Neuronal stem cell (in vitro differentiated cells): Measurements from ENCODE around the gene METRNL.

Source experiments
- DNase-seq: peaks from one replicate; pipeline ENCODE4 v3.0.0-alpha.2; 2013; ENCODE audit warnings: low spot score
- H2AFZ ChIP-seq: one replicate; pipeline ENCODE4 v1.6.1; 2013; ENCODE audit warnings: mild to moderate bottlenecking, low read length, inconsistent platforms
- H2AK5ac ChIP-seq: 2 replicates; pipeline ENCODE4 v1.6.1; 2013; ENCODE audit warnings: low read depth, mild to moderate bottlenecking, inconsistent platforms, low read length, moderate library complexity, mixed read lengths
- H2BK120ac ChIP-seq: 2 replicates; pipeline ENCODE4 v1.6.1; 2013; ENCODE audit warnings: low read depth, mild to moderate bottlenecking, inconsistent platforms, low read length, moderate library complexity, mixed read lengths
- H2BK12ac ChIP-seq: one replicate; pipeline ENCODE4 v1.6.1; 2013; ENCODE audit warnings: low read length, inconsistent platforms
- H2BK15ac ChIP-seq: 2 replicates; pipeline ENCODE4 v1.6.1; 2013; ENCODE audit warnings: mild to moderate bottlenecking, low read length, inconsistent platforms, mixed read lengths
- H2BK5ac ChIP-seq: one replicate; pipeline ENCODE4 v1.6.1; 2013; ENCODE audit warnings: inconsistent platforms, mild to moderate bottlenecking, low read length, moderate library complexity
- H3K14ac ChIP-seq: one replicate; pipeline ENCODE4 v1.6.1; 2013; ENCODE audit warnings: low read length, inconsistent platforms
- H3K18ac ChIP-seq: 2 replicates; pipeline ENCODE4 v1.6.1; 2013; ENCODE audit warnings: low read length, inconsistent platforms
- H3K23ac ChIP-seq: 2 replicates; pipeline ENCODE4 v1.6.1; 2013; ENCODE audit warnings: low read depth, mild to moderate bottlenecking, mixed read lengths, low read length, inconsistent platforms; ENCODE audit not compliant: poor library complexity
- H3K27ac ChIP-seq: replicated peaks from 3 replicates; pipeline ENCODE4 v1.5.1; 2013; ENCODE audit warnings: low read length, inconsistent platforms
- H3K27me3 ChIP-seq, 3 experiments: 2 replicates each; pipeline ENCODE4 v1.6.1; 2013; ENCODE audit warnings: low read length in 3 of 3, mild to moderate bottlenecking in 2 of 3, inconsistent platforms in 1 of 3, low read depth in 1 of 3, mixed read lengths in 1 of 3, moderate library complexity in 1 of 3; ENCODE audit not compliant: control insufficient read depth in 3 of 3, insufficient read depth in 3 of 3
- H3K36me3 ChIP-seq, 2 donors: replicated peaks in 1 of 2; 2 replicates each; pipeline ENCODE4 v1.6.1; 2013; ENCODE audit warnings: low read length in 2 of 2; ENCODE audit not compliant: control insufficient read depth in 2 of 2, insufficient read depth in 2 of 2
- H3K4ac ChIP-seq: 2 replicates; pipeline ENCODE4 v1.6.1; 2013; ENCODE audit warnings: inconsistent platforms, mild to moderate bottlenecking, low read length, moderate library complexity
- H3K4me1 ChIP-seq, 2 donors: 1 replicate in 1 of 2; 2 replicates in 1 of 2; pipeline ENCODE4 v1.6.1; 2013; ENCODE audit warnings: low read length in 2 of 2, low read depth in 1 of 2; ENCODE audit not compliant: control insufficient read depth in 2 of 2, insufficient read depth in 1 of 2
- H3K4me2 ChIP-seq: one replicate; pipeline ENCODE4 v1.6.1; 2013; ENCODE audit warnings: mild to moderate bottlenecking, low read length, inconsistent platforms; ENCODE audit not compliant: insufficient read depth, poor library complexity, severe bottlenecking
- H3K4me3 ChIP-seq, 2 donors: 2 replicates each; pipeline ENCODE4 v1.5.1; 2013; ENCODE audit warnings: low read length in 2 of 2, mild to moderate bottlenecking in 2 of 2, inconsistent platforms in 1 of 2, moderate library complexity in 1 of 2
- H3K79me1 ChIP-seq: one replicate; pipeline ENCODE4 v1.6.1; 2013; ENCODE audit warnings: low read depth, mild to moderate bottlenecking, inconsistent platforms, low read length, moderate library complexity
- H3K9ac ChIP-seq: one replicate; pipeline ENCODE4 v1.6.1; 2013; ENCODE audit warnings: mild to moderate bottlenecking, low read depth, low read length, inconsistent platforms; ENCODE audit not compliant: poor library complexity
- H3K9me3 ChIP-seq, 2 donors: replicated peaks in 1 of 2; 2 replicates each; pipeline versions ENCODE3 to v1.6.1; 2013; ENCODE audit warnings: low read length in 2 of 2, mild to moderate bottlenecking in 2 of 2, inconsistent platforms in 1 of 2, low read depth in 1 of 2, mixed read lengths in 1 of 2, moderate library complexity in 1 of 2; ENCODE audit not compliant: control insufficient read depth in 2 of 2, insufficient read depth in 1 of 2
- H4K8ac ChIP-seq: one replicate; pipeline ENCODE4 v1.6.1; 2013; ENCODE audit warnings: low read depth, mild to moderate bottlenecking, inconsistent platforms, low read length, moderate library complexity
- H4K91ac ChIP-seq: one replicate; pipeline ENCODE4 v1.6.1; 2013; ENCODE audit warnings: low read length, low read depth, mild to moderate bottlenecking, inconsistent platforms; ENCODE audit not compliant: poor library complexity
- WGBS, 2 donors: extraction: QIAGEN DNeasy Blood & Tissue Kit; methylation state at CpG; one replicate each; pipeline ENCODE4 v1.1.7; 2013; ENCODE audit warnings: missing lambda C conversion rate in 2 of 2, mixed read lengths in 1 of 2; ENCODE audit not compliant: insufficient read length in 2 of 2, insufficient replicate concordance in 1 of 2; ENCODE audit errors: extremely low coverage in 2 of 2; 5-methylcytosine and 5-hydroxymethylcytosine counted together

METRNL gene

GRCh38 chr17:83106056-83106588 is 26.7 kb downstream of the METRNL start:
- no peak overlapping the region for H2AFZ ChIP-seq
- peak overlapping the region; percentile 89 for H3K14ac ChIP-seq
- peaks cover 6% of the 10 kb centered on the region for H3K79me1 ChIP-seq
- no peak overlapping the region for H2AK5ac ChIP-seq
- peaks cover 0 to 3% of the 10 kb centered on the region in 2 donors for H3K4me1 ChIP-seq
- H3K27me3 ChIP-seq: peaks cover 0 to 6% (median 0%) of the 10 kb centered on the region in 3 experiments
- H3K27ac ChIP-seq: no peak overlapping the region
- peaks cover 4 to 8% of the 10 kb centered on the region in 2 donors for H3K9me3 ChIP-seq
- DNase-seq: no peak
- no peak overlapping the region for H3K4ac ChIP-seq
- H3K9ac ChIP-seq: no peak overlapping the region
- H3K18ac ChIP-seq: no peak overlapping the region
- WGBS, 2 donors: no CpG with 5 or more reads among the region's 22 CpGs
- H3K23ac ChIP-seq: peak overlapping the region; percentile 68
- no peaks in the 10 kb centered on the region for H3K36me3 ChIP-seq
- no peak overlapping the region for H4K91ac ChIP-seq
- no peak overlapping the region for H3K4me3 ChIP-seq
- no peak overlapping the region for H2BK15ac ChIP-seq
- H2BK12ac ChIP-seq: peak overlapping the region; percentile 84
- no peak overlapping the region for H3K4me2 ChIP-seq
- H4K8ac ChIP-seq: peak overlapping the region; percentile 17
- H2BK5ac ChIP-seq: no peak overlapping the region
- no peak overlapping the region for H2BK120ac ChIP-seq

GRCh38 chr17:83106913-83107655 is 27.7 kb downstream of the METRNL start:
- DNase-seq: no peak
- H3K14ac ChIP-seq: no peak overlapping the region
- H2BK120ac ChIP-seq: no peak overlapping the region
- peak overlapping the region; percentile 20 for H2AK5ac ChIP-seq
- no peak overlapping the region for H3K4ac ChIP-seq
- no peaks in the 10 kb centered on the region for H3K36me3 ChIP-seq
- no peak overlapping the region for H3K9ac ChIP-seq
- H2AFZ ChIP-seq: no peak overlapping the region
- no CpG with 5 or more reads among the region's 17 CpGs for WGBS, 2 donors
- H3K23ac ChIP-seq: no peak overlapping the region
- peaks cover 4 to 8% of the 10 kb centered on the region in 2 donors for H3K9me3 ChIP-seq
- no peak overlapping the region for H3K4me2 ChIP-seq
- H3K27me3 ChIP-seq: peaks cover 0 to 6% (median 0%) of the 10 kb centered on the region in 3 experiments
- H3K4me1 ChIP-seq: peaks cover 0 to 3% of the 10 kb centered on the region in 2 donors
- no peak overlapping the region for H2BK15ac ChIP-seq
- no peak overlapping the region for H4K8ac ChIP-seq
- H2BK5ac ChIP-seq: peak overlapping the region; percentile 53
- H3K18ac ChIP-seq: no peak overlapping the region
- peaks cover 6% of the 10 kb centered on the region for H3K79me1 ChIP-seq
- no peak overlapping the region for H3K27ac ChIP-seq
- H3K4me3 ChIP-seq: no peak overlapping the region
- no peak overlapping the region for H2BK12ac ChIP-seq
- no peak overlapping the region for H4K91ac ChIP-seq

GRCh38 chr17:83107656-83108048 is 28.2 kb downstream of the METRNL start:
- Histone ChIP-seq H3K79me1 (peaks cover 6% of the 10 kb centered on the region), H3K27me3 (peaks cover 0 to 6% (median 0%) of the 10 kb centered on the region in 3 experiments), H2AFZ (no peak overlapping the region), H3K4me1 (peaks cover 0 to 4% of the 10 kb centered on the region in 2 donors), H3K4me3 (no peak overlapping the region), H2BK15ac (no peak overlapping the region), H2BK120ac (no peak overlapping the region), H3K23ac (no peak overlapping the region), H4K91ac (no peak overlapping the region), H3K9me3 (peaks cover 4 to 8% of the 10 kb centered on the region in 2 donors), H2BK12ac (no peak overlapping the region), H3K36me3 (no peaks in the 10 kb centered on the region), H3K9ac (no peak overlapping the region), H3K4me2 (no peak overlapping the region), H2AK5ac (peak overlapping the region; percentile 20), H4K8ac (no peak overlapping the region), H3K14ac (peak overlapping the region; percentile 63), H3K18ac (peak overlapping the region; percentile 31), H2BK5ac (peak overlapping the region; percentile 53), H3K4ac (no peak overlapping the region), H3K27ac (no peak overlapping the region)
- DNase-seq: no peak
- no CpG with 5 or more reads among the region's 14 CpGs for WGBS, 2 donors

GRCh38 chr17:83108709-83109108 is 29.3 kb downstream of the METRNL start:
- Histone ChIP-seq H3K18ac (peak overlapping the region; percentile 72), H3K4me3 (no peak overlapping the region), H2AFZ (no peak overlapping the region), H2BK12ac (no peak overlapping the region), H2AK5ac (peak overlapping the region; percentile 62), H3K36me3 (no peaks in the 10 kb centered on the region), H3K23ac (peak overlapping the region; percentile 85), H4K8ac (no peak overlapping the region), H3K79me1 (peaks cover 6% of the 10 kb centered on the region), H3K27me3 (peaks cover 0 to 6% (median 0%) of the 10 kb centered on the region in 3 experiments), H3K4me2 (no peak overlapping the region), H4K91ac (no peak overlapping the region), H2BK120ac (no peak overlapping the region), H3K9ac (peak overlapping the region; percentile 38), H3K4ac (no peak overlapping the region), H3K14ac (no peak overlapping the region), H2BK15ac (no peak overlapping the region), H3K9me3 (peaks cover 4 to 6% of the 10 kb centered on the region in 2 donors), H2BK5ac (no peak overlapping the region), H3K4me1 (peaks cover 0 to 10% of the 10 kb centered on the region in 2 donors), H3K27ac (no peak overlapping the region)
- WGBS, 2 donors: no CpG with 5 or more reads among the region's 25 CpGs
- no peak for DNase-seq
